Transverse colon (tissue), 4 donors: ENCODE measurements around the gene TIMP3. TPM values are rescaled to one million over a fixed set of nuclear protein-coding genes. Genes with fewer than 3 reads are reported as not detected.

Experiments used
- DNase-seq: peaks from one replicate; pipeline ENCODE4 v3.0.0-alpha.2; 2019
- H3K27ac ChIP-seq, 4 donors: fragments of 200-600 bp; sonication (generic); 2 replicates each; pipeline ENCODE4 v1.5.1; 2016 to 2018; ENCODE audit warnings: inconsistent platforms in 4 of 4
- H3K27me3 ChIP-seq: fragments of 200-600 bp; sonication (generic); 2 replicates; pipeline ENCODE4 v1.5.1; 2017; ENCODE audit warnings: inconsistent platforms
- H3K36me3 ChIP-seq, 4 donors: fragments of 200-600 bp; sonication (generic); 2 replicates each; pipeline ENCODE4 v1.5.1; 2017 to 2019; ENCODE audit warnings: inconsistent platforms in 4 of 4
- H3K4me1 ChIP-seq, 4 donors: fragments of 200-600 bp; sonication (generic); 2 replicates each; pipeline ENCODE4 v1.5.1; 2017 to 2020; ENCODE audit warnings: inconsistent platforms in 4 of 4
- H3K4me3 ChIP-seq, 4 donors: fragments of 200-600 bp; sonication (generic); 1 replicate in 1 of 4; 2 replicates in 3 of 4; pipeline versions ENCODE4 v1.5.1 to v1.6.1; 2017 to 2019; ENCODE audit warnings: inconsistent platforms in 4 of 4
- H3K9me3 ChIP-seq, 2 donors: fragments of 200-600 bp; sonication (generic); 2 replicates each; pipeline ENCODE4 v1.5.1; 2017 to 2019; ENCODE audit warnings: inconsistent platforms in 2 of 2
- EP300 ChIP-seq: sonication (generic); formaldehyde crosslinking; IDR thresholded peaks from one replicate; pipeline ENCODE4 v1.6.1; 2017; ENCODE audit warnings: antibody characterized with exemption, low read depth
- POLR2A ChIP-seq: fragments of 450-650 bp; IDR thresholded peaks from one replicate; pipeline ENCODE4 v1.6.1; 2016; ENCODE audit warnings: antibody characterized with exemption, mild to moderate bottlenecking, moderate library complexity
- POLR2AphosphoS5 ChIP-seq, 3 donors: sonication (generic); formaldehyde crosslinking; IDR thresholded peaks; one replicate each; pipeline ENCODE4 v1.6.1; 2016; ENCODE audit warnings: antibody characterized with exemption in 3 of 3
- WGBS, 2 donors: methylation state at CpG; one replicate each; pipeline ENCODE4 v1.1.5; 2018; ENCODE audit warnings: low coverage in 1 of 2; 5-methylcytosine and 5-hydroxymethylcytosine counted together
- in situ Hi-C, 4 donors: fragments of 200-750 bp; cut with MboI; loops; one replicate each; pipeline versions ENCODE4 v1.15.0 to v1.15.1; 2017; ENCODE audit warnings: low sequenced_read_pairs in 3 of 4, low pct_ligation_motif_present in 1 of 4, low pct_unique_long_range_greater_than_20kb in 1 of 4
- intact Hi-C: fragments of 100-400 bp; cut with DNase I; formaldehyde crosslinking; loops from one replicate; pipeline ENCODE4 v1.15.1; 2023; ENCODE audit warnings: low total_unique reads
- total RNA-seq, 4 donors: library from RNA; depleted of rRNA; stranded (reverse); fragments of >200 nt; gene quantifications; one replicate each; pipeline ENCODE4 v1.1.0, GENCODE V29; 2016
- TF ChIP-seq, protein P1 (sequence below), 5 experiments: fragments of 200-600 bp in 3 of 5; fragments of 450-650 bp in 2 of 5; sonication (generic) in 3 of 5; IDR thresholded peaks; 1 replicate in 2 of 5; 2 replicates in 3 of 5; pipeline ENCODE4 v1.5.1; 2016 to 2017; ENCODE audit warnings: antibody characterized with exemption in 5 of 5, inconsistent platforms in 3 of 5, mild to moderate bottlenecking in 2 of 5, moderate library complexity in 1 of 5

Gene TIMP3
- total RNA-seq, 4 donors from 2014 or later = 49.7 to 158 (median 62.4) TPM

DNA sequence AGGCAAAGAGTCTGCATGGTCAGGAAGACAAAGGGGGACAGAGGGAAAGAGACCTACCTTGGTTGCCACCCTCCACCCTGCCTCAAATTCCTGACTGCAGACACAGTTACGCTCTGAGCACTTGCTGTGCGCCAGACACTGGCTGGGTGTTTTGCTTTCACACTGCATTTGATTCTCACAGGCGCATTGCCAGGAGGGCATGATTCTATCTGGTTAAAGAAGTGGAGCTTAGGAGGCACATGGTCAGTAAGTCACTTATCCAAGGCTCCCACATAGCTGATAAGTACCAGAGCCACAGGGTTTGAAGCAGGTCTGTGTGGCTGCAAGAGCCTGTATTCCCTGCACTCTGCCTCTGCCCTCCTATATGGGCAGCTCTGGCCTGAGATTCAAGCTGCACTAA is 103.9 kb downstream of the TIMP3 start:
- TF ChIP-seq POLR2AphosphoS5 (IDR thresholded peaks at IDR 0.05) (no peak), EP300 (no peak), POLR2A (no peak)
- TF ChIP-seq, protein P1, sequence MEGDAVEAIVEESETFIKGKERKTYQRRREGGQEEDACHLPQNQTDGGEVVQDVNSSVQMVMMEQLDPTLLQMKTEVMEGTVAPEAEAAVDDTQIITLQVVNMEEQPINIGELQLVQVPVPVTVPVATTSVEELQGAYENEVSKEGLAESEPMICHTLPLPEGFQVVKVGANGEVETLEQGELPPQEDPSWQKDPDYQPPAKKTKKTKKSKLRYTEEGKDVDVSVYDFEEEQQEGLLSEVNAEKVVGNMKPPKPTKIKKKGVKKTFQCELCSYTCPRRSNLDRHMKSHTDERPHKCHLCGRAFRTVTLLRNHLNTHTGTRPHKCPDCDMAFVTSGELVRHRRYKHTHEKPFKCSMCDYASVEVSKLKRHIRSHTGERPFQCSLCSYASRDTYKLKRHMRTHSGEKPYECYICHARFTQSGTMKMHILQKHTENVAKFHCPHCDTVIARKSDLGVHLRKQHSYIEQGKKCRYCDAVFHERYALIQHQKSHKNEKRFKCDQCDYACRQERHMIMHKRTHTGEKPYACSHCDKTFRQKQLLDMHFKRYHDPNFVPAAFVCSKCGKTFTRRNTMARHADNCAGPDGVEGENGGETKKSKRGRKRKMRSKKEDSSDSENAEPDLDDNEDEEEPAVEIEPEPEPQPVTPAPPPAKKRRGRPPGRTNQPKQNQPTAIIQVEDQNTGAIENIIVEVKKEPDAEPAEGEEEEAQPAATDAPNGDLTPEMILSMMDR (IDR thresholded peaks at IDR 0.05) = no peak
- Histone ChIP-seq H3K4me1 (peaks cover 0 to 10% (median 4%) of the 10 kb centered on the region in 4 donors), H3K36me3 (no peaks in the 10 kb centered on the region), H3K27ac (no peak overlapping the region), H3K4me3 (no peak overlapping the region), H3K27me3 (no peaks in the 10 kb centered on the region), H3K9me3 (no peaks in the 10 kb centered on the region)
- in situ Hi-C loops (no loop called here), intact Hi-C loops (no loop called here)
- DNase-seq = no peak
- 88 to 100% methylated on average over 1 to 3 of the region's 3 CpGs for WGBS, 2 donors

DNA sequence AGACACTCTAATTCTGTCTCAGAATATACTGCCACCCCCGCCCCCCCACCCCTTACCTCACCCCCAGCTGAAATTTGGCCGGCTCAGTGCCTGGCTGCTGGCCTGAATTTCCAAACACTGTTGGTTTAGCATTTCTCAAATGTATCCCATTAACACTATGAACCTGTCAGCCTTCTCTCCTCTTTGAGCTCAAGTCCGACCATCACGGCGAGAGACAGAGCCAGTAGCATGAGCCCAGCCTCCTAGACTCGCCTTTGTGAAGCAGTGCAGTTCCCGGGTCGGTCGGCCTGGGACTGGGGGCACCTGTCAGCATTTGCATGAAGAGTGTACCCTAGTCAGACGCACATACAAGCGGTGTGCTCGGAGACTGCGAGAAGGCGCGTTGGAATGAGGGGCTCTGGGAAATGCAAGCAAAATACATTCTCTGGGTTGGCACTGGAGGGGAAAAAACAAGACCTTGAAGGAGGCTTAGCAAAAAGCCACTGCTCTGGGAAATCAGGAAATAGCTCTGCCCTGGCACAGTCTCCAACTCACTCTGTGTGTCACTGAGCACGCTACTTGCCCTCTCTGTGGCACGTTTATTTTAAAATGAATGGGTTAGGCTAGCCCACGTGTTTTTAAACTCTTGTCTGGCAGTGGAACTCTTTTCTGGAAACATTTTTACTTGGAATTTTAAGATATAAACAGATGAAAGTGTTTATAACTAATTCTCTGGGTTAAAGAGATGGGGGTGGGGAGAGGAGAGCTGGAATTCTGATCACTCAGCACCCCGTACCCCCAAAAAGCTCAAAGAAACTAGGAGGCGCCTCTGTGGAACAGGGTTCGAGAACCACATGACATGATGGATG is 108.3 kb downstream of the TIMP3 start:
- no peaks in the 10 kb centered on the region for H3K27me3 ChIP-seq
- WGBS, 2 donors = 38 to 49% methylated on average over 6 to 21 of the region's 21 CpGs
- H3K9me3 ChIP-seq = no peaks in the 10 kb centered on the region
- H3K27ac ChIP-seq = peak overlapping the region in 2 of 4 donors; percentile 21 to 68
- H3K4me1 ChIP-seq = peaks cover 0 to 16% (median 6%) of the 10 kb centered on the region in 4 donors
- no peak for DNase-seq
- intact Hi-C loops (no loop called here), in situ Hi-C loops (no loop called here)
- no peak overlapping the region for H3K4me3 ChIP-seq
- H3K36me3 ChIP-seq = no peaks in the 10 kb centered on the region
- TF ChIP-seq POLR2A (no peak), EP300 (no peak), POLR2AphosphoS5 (IDR thresholded peaks at IDR 0.05) (no peak)
- TF ChIP-seq, protein P1 (IDR thresholded peaks at IDR 0.05) = no peak

DNA sequence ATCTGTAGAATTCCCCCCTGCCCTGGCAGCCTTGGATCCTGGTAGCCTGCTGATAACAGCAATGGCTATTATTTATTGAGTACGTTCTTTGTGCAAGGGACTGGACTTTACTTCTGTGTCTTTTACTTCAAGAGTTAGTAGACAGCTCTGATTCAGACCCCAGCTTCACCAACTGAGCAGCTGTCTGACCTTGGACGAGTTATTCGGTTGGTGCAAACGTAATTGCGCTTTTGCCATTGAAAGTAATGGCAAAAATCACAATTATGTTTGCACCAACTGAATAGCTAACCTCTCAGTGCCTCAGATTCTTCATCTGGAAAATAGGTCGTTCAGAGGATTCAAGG is 108.9 kb downstream of the TIMP3 start:
- no peak for DNase-seq
- in situ Hi-C loops = no loop called here
- intact Hi-C loops = no loop called here
- H3K9me3 ChIP-seq = no peaks in the 10 kb centered on the region
- H3K4me1 ChIP-seq = peaks cover 0 to 16% (median 6%) of the 10 kb centered on the region in 4 donors
- H3K36me3 ChIP-seq = no peaks in the 10 kb centered on the region
- TF ChIP-seq POLR2A (no peak), EP300 (no peak), POLR2AphosphoS5 (IDR thresholded peaks at IDR 0.05) (no peak)
- TF ChIP-seq, protein P1 (IDR thresholded peaks at IDR 0.05) = no peak
- no peaks in the 10 kb centered on the region for H3K27me3 ChIP-seq
- WGBS, 2 donors = 66% methylated on average over 6 of the region's 6 CpGs; no CpG with 5 or more reads in 1 of the 2 donors
- no peak overlapping the region for H3K4me3 ChIP-seq
- H3K27ac ChIP-seq = peak overlapping the region in 1 of 4 donors; percentile 68

DNA sequence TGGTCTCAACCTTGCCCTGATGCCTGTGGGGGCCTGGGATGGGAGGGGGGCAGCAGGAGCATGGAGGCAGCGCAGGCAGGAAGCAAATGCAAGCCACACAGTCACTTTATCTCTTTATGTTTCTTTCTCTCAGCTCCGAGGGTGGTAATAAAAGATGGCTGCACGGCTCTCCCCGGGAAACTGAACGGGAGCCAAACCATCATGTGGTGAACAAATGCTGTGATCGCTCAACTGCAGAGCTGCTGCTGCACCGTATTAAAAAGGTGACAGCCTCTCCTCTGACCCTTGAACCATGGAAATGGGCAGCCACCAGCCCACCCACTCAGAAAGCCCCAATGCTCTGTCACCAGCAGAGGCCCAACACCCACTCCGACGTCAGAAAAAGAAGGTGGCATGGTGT is 110.0 kb downstream of the TIMP3 start:
- in situ Hi-C loops (no loop called here), intact Hi-C loops (no loop called here)
- 20 to 40% methylated on average over 1 to 9 of the region's 9 CpGs for WGBS, 2 donors
- H3K27ac ChIP-seq = no peak overlapping the region
- no peaks in the 10 kb centered on the region for H3K27me3 ChIP-seq
- peaks cover 0 to 16% (median 6%) of the 10 kb centered on the region in 4 donors for H3K4me1 ChIP-seq
- no peaks in the 10 kb centered on the region for H3K9me3 ChIP-seq
- no peaks in the 10 kb centered on the region for H3K36me3 ChIP-seq
- no peak for DNase-seq
- H3K4me3 ChIP-seq = no peak overlapping the region
- TF ChIP-seq EP300 = no peak
- no peak for TF ChIP-seq POLR2AphosphoS5 (IDR thresholded peaks at IDR 0.05)
- TF ChIP-seq, protein P1 (IDR thresholded peaks at IDR 0.05) = no peak
- TF ChIP-seq POLR2A = no peak
